ENCODE measurements around the gene DEXI. TPM values are rescaled to one million over a fixed set of nuclear protein-coding genes. Genes with fewer than 3 reads are reported as not detected.
"Not testable (repeated sequence)": the region's sequence is repeated elsewhere in the genome, so short reads cannot be mapped to it uniquely, and the experiment has no call there.

Gene DEXI
- polyA plus RNA-seq, 2 donors = 9.2 to 24.8 TPM

GRCh38 chr16:10931134-10931533 is 11.1 kb downstream of the DEXI start:
- H3K27ac ChIP-seq (ENCODE audit: low read depth in 2 of 2, low read length in 1 of 2) = no peak overlapping the region
- peaks cover 0 to 11% of the 10 kb centered on the region in 2 donors for H3K4me1 ChIP-seq (ENCODE audit: control insufficient read depth in 2 of 2, insufficient read depth in 2 of 2, low read length in 1 of 2)
- WGBS, 2 donors = 73 to 74% methylated on average over 7 of the region's 7 CpGs
- peaks cover 4 to 25% of the 10 kb centered on the region in 2 donors for H3K36me3 ChIP-seq (ENCODE audit: control insufficient read depth in 2 of 2, insufficient read depth in 2 of 2, low read length in 1 of 2)
- H3K9me3 ChIP-seq (ENCODE audit: control insufficient read depth in 2 of 2, insufficient read depth in 1 of 2, low read depth in 1 of 2, low read length in 1 of 2) = no peaks in the 10 kb centered on the region
- no peaks in the 10 kb centered on the region for H3K27me3 ChIP-seq (ENCODE audit: control insufficient read depth in 1 of 2, insufficient read depth in 2 of 2, low read length in 2 of 2)
- no peak overlapping the region for H3K4me3 ChIP-seq (ENCODE audit: low read depth in 1 of 2, low read length in 2 of 2)

- Histone ChIP-seq H3K9me3 (ENCODE audit: control insufficient read depth in 2 of 2, insufficient read depth in 1 of 2, low read depth in 1 of 2, low read length in 1 of 2) (no peaks in the 10 kb centered on the region), H3K4me3 (ENCODE audit: low read depth in 1 of 2, low read length in 2 of 2) (no peak overlapping the region), H3K27me3 (ENCODE audit: control insufficient read depth in 1 of 2, insufficient read depth in 2 of 2, low read length in 2 of 2) (no peaks in the 10 kb centered on the region), H3K27ac (ENCODE audit: low read depth in 2 of 2, low read length in 1 of 2) (no peak overlapping the region), H3K4me1 (ENCODE audit: control insufficient read depth in 2 of 2, insufficient read depth in 2 of 2, low read length in 1 of 2) (peaks cover 0 to 11% of the 10 kb centered on the region in 2 donors), H3K36me3 (ENCODE audit: control insufficient read depth in 2 of 2, insufficient read depth in 2 of 2, low read length in 1 of 2) (peaks cover 4 to 25% of the 10 kb centered on the region in 2 donors)
- 72 to 89% methylated on average over 2 of the region's 2 CpGs for WGBS, 2 donors
Observed at GRCh38 chr16:10930755-10931093, 11.5 kb downstream of the DEXI start.

- 66 to 69% methylated on average over 15 of the region's 15 CpGs for WGBS, 2 donors
- Histone ChIP-seq H3K27me3 (ENCODE audit: control insufficient read depth in 1 of 2, insufficient read depth in 2 of 2, low read length in 2 of 2) (no peaks in the 10 kb centered on the region), H3K4me1 (ENCODE audit: control insufficient read depth in 2 of 2, insufficient read depth in 2 of 2, low read length in 1 of 2) (peaks cover 0 to 11% of the 10 kb centered on the region in 2 donors), H3K36me3 (ENCODE audit: control insufficient read depth in 2 of 2, insufficient read depth in 2 of 2, low read length in 1 of 2) (peaks cover 4 to 25% of the 10 kb centered on the region in 2 donors), H3K4me3 (ENCODE audit: low read depth in 1 of 2, low read length in 2 of 2) (no peak overlapping the region), H3K27ac (ENCODE audit: low read depth in 2 of 2, low read length in 1 of 2) (no peak overlapping the region), H3K9me3 (ENCODE audit: control insufficient read depth in 2 of 2, insufficient read depth in 1 of 2, low read depth in 1 of 2, low read length in 1 of 2) (no peaks in the 10 kb centered on the region)
Observed at GRCh38 chr16:10929853-10930754, 12.2 kb downstream of the DEXI start.

GRCh38 chr16:10929097-10929496 is 13.2 kb downstream of the DEXI start:
- H3K27me3 ChIP-seq (ENCODE audit: control insufficient read depth in 1 of 2, insufficient read depth in 2 of 2, low read length in 2 of 2); H3K27ac ChIP-seq (ENCODE audit: low read depth in 2 of 2, low read length in 1 of 2); H3K4me1 ChIP-seq (ENCODE audit: control insufficient read depth in 2 of 2, insufficient read depth in 2 of 2, low read length in 1 of 2); H3K4me3 ChIP-seq (ENCODE audit: low read depth in 1 of 2, low read length in 2 of 2); H3K9me3 ChIP-seq (ENCODE audit: control insufficient read depth in 2 of 2, insufficient read depth in 1 of 2, low read depth in 1 of 2, low read length in 1 of 2): not testable (repeated sequence)
- 62 to 77% methylated on average over 12 of the region's 12 CpGs for WGBS, 2 donors
- H3K36me3 ChIP-seq (ENCODE audit: control insufficient read depth in 2 of 2, insufficient read depth in 2 of 2, low read length in 1 of 2) = peaks cover 9 to 27% of the 10 kb centered on the region in 2 donors

- Histone ChIP-seq H3K27me3 (ENCODE audit: control insufficient read depth in 1 of 2, insufficient read depth in 2 of 2, low read length in 2 of 2) (no peaks in the 10 kb centered on the region), H3K9me3 (ENCODE audit: control insufficient read depth in 2 of 2, insufficient read depth in 1 of 2, low read depth in 1 of 2, low read length in 1 of 2) (no peaks in the 10 kb centered on the region), H3K36me3 (ENCODE audit: control insufficient read depth in 2 of 2, insufficient read depth in 2 of 2, low read length in 1 of 2) (peaks cover 6 to 19% of the 10 kb centered on the region in 2 donors), H3K27ac (ENCODE audit: low read depth in 2 of 2, low read length in 1 of 2) (no peak overlapping the region), H3K4me3 (ENCODE audit: low read depth in 1 of 2, low read length in 2 of 2) (no peak overlapping the region), H3K4me1 (ENCODE audit: control insufficient read depth in 2 of 2, insufficient read depth in 2 of 2, low read length in 1 of 2) (peaks cover 0 to 5% of the 10 kb centered on the region in 2 donors)
- WGBS, 2 donors = 94 to 96% methylated on average over 11 of the region's 11 CpGs
Observed at GRCh38 chr16:10927497-10928112, 14.7 kb downstream of the DEXI start.

GRCh38 chr16:10926867-10927266 is 15.4 kb downstream of the DEXI start:
- Histone ChIP-seq H3K4me3 (ENCODE audit: low read depth in 1 of 2, low read length in 2 of 2) (no peak overlapping the region), H3K4me1 (ENCODE audit: control insufficient read depth in 2 of 2, insufficient read depth in 2 of 2, low read length in 1 of 2) (peaks cover 0 to 9% of the 10 kb centered on the region in 2 donors), H3K36me3 (ENCODE audit: control insufficient read depth in 2 of 2, insufficient read depth in 2 of 2, low read length in 1 of 2) (peaks cover 6 to 16% of the 10 kb centered on the region in 2 donors), H3K9me3 (ENCODE audit: control insufficient read depth in 2 of 2, insufficient read depth in 1 of 2, low read depth in 1 of 2, low read length in 1 of 2) (no peaks in the 10 kb centered on the region), H3K27me3 (ENCODE audit: control insufficient read depth in 1 of 2, insufficient read depth in 2 of 2, low read length in 2 of 2) (no peaks in the 10 kb centered on the region), H3K27ac (ENCODE audit: low read depth in 2 of 2, low read length in 1 of 2) (no peak overlapping the region)
- 94 to 97% methylated on average over 5 of the region's 5 CpGs for WGBS, 2 donors

- H3K27ac ChIP-seq (ENCODE audit: low read depth in 2 of 2, low read length in 1 of 2) = no peak overlapping the region
- H3K9me3 ChIP-seq (ENCODE audit: control insufficient read depth in 2 of 2, insufficient read depth in 1 of 2, low read depth in 1 of 2, low read length in 1 of 2) = no peaks in the 10 kb centered on the region
- H3K4me3 ChIP-seq (ENCODE audit: low read depth in 1 of 2, low read length in 2 of 2) = no peak overlapping the region
- 67 to 79% methylated on average over 4 of the region's 4 CpGs for WGBS, 2 donors
- H3K36me3 ChIP-seq (ENCODE audit: control insufficient read depth in 2 of 2, insufficient read depth in 2 of 2, low read length in 1 of 2) = peaks cover 6 to 15% of the 10 kb centered on the region in 2 donors
- H3K4me1 ChIP-seq (ENCODE audit: control insufficient read depth in 2 of 2, insufficient read depth in 2 of 2, low read length in 1 of 2) = peaks cover 0 to 9% of the 10 kb centered on the region in 2 donors
- H3K27me3 ChIP-seq (ENCODE audit: control insufficient read depth in 1 of 2, insufficient read depth in 2 of 2, low read length in 2 of 2) = no peaks in the 10 kb centered on the region
Observed at GRCh38 chr16:10926094-10926493, 16.2 kb downstream of the DEXI start.

- H3K4me1 ChIP-seq (ENCODE audit: control insufficient read depth in 2 of 2, insufficient read depth in 2 of 2, low read length in 1 of 2); H3K9me3 ChIP-seq (ENCODE audit: control insufficient read depth in 2 of 2, insufficient read depth in 1 of 2, low read depth in 1 of 2, low read length in 1 of 2); H3K4me3 ChIP-seq (ENCODE audit: low read depth in 1 of 2, low read length in 2 of 2); H3K27me3 ChIP-seq (ENCODE audit: control insufficient read depth in 1 of 2, insufficient read depth in 2 of 2, low read length in 2 of 2); H3K27ac ChIP-seq (ENCODE audit: low read depth in 2 of 2, low read length in 1 of 2): not testable (repeated sequence)
- H3K36me3 ChIP-seq (ENCODE audit: control insufficient read depth in 2 of 2, insufficient read depth in 2 of 2, low read length in 1 of 2) = peaks cover 6 to 13% of the 10 kb centered on the region in 2 donors
- WGBS, 2 donors = 95 to 98% methylated on average over 3 of the region's 3 CpGs
Observed at GRCh38 chr16:10925285-10925684, 17.0 kb downstream of the DEXI start.

GRCh38 chr16:10923650-10924214 is 18.5 kb downstream of the DEXI start:
- Histone ChIP-seq H3K9me3 (ENCODE audit: control insufficient read depth in 2 of 2, insufficient read depth in 1 of 2, low read depth in 1 of 2, low read length in 1 of 2) (no peaks in the 10 kb centered on the region), H3K36me3 (ENCODE audit: control insufficient read depth in 2 of 2, insufficient read depth in 2 of 2, low read length in 1 of 2) (peaks cover 6 to 9% of the 10 kb centered on the region in 2 donors), H3K4me1 (ENCODE audit: control insufficient read depth in 2 of 2, insufficient read depth in 2 of 2, low read length in 1 of 2) (peaks cover 0 to 3% of the 10 kb centered on the region in 2 donors), H3K4me3 (ENCODE audit: low read depth in 1 of 2, low read length in 2 of 2) (no peak overlapping the region), H3K27ac (ENCODE audit: low read depth in 2 of 2, low read length in 1 of 2) (peak overlapping the region in 1 of 2 donors; percentile 37), H3K27me3 (ENCODE audit: control insufficient read depth in 1 of 2, insufficient read depth in 2 of 2, low read length in 2 of 2) (no peaks in the 10 kb centered on the region)
- 57 to 65% methylated on average over 14 of the region's 14 CpGs for WGBS, 2 donors
